OCI-LY3 (cell line): ENCODE measurements around the gene SULT1C2.

Experiments
- H2AFZ ChIP-seq: fragments of 200-600, 300-600 bp; shearing (Covaris generic); 2 replicates; pipeline ENCODE4 v1.6.0; 2014; ENCODE audit warnings: antibody characterized with exemption, low read depth, low read length
- H3K27ac ChIP-seq: fragments of 200-600, 300-600 bp; sonication (generic); 2 replicates; pipeline ENCODE4 v1.5.1; 2014; ENCODE audit warnings: mild to moderate bottlenecking, low read length, moderate library complexity, mixed read lengths
- H3K27me3 ChIP-seq: fragments of 200-600, 300-600 bp; sonication (generic); 2 replicates; pipeline ENCODE4 v1.6.1; 2014; ENCODE audit warnings: low read depth, low read length, mixed read lengths
- H3K36me3 ChIP-seq: fragments of 200-600, 300-600 bp; sonication (generic); replicated peaks from 2 replicates; pipeline ENCODE3; 2014; ENCODE audit warnings: low read depth, low read length, mixed read lengths
- H3K4me1 ChIP-seq: fragments of 300-600, 200-600 bp; sonication (generic); 2 replicates; pipeline ENCODE4 v1.6.1; 2014; ENCODE audit warnings: low read length, mixed read lengths
- H3K4me2 ChIP-seq: fragments of 200-600, 300-600 bp; sonication (generic); 2 replicates; pipeline ENCODE4 v1.6.1; 2014; ENCODE audit warnings: low read length, mixed read lengths
- H3K4me3 ChIP-seq: fragments of 300-600, 200-600 bp; sonication (generic); 2 replicates; pipeline ENCODE4 v1.5.1; 2014; ENCODE audit warnings: antibody characterized with exemption, mild to moderate bottlenecking, low read length, moderate library complexity
- H3K79me2 ChIP-seq: fragments of 300-600, 200-600 bp; shearing (Covaris generic); 2 replicates; pipeline ENCODE4 v1.6.1; 2014; ENCODE audit warnings: mild to moderate bottlenecking, low read length, mixed read lengths
- H3K9ac ChIP-seq: fragments of 300-600, 200-600 bp; shearing (Covaris generic); 2 replicates; pipeline ENCODE4 v1.6.0; 2014; ENCODE audit warnings: mild to moderate bottlenecking, low read length, moderate library complexity
- H3K9me3 ChIP-seq: fragments of 200-600, 300-600 bp; shearing (Covaris generic); 2 replicates; pipeline ENCODE4 v1.6.1; 2014; ENCODE audit warnings: low read length, mixed read lengths; ENCODE audit not compliant: insufficient read depth
- H4K20me1 ChIP-seq: fragments of 200-600, 300-600 bp; sonication (generic); 2 replicates; pipeline ENCODE4 v1.6.1; 2016; ENCODE audit warnings: low read length, mixed read lengths; ENCODE audit not compliant: insufficient read depth
- EZH2phosphoT487 ChIP-seq: fragments of 200-600 bp; shearing (Covaris generic); IDR thresholded peaks from 2 replicates; pipeline ENCODE4 v1.6.1; 2018; ENCODE audit warnings: antibody characterized with exemption, mixed run types, low read depth
- TF ChIP-seq, protein P1 (sequence below): fragments of 200-600, 300-600 bp; sonication (generic); IDR thresholded peaks from 2 replicates; pipeline ENCODE4 v1.5.1; 2014; ENCODE audit warnings: antibody characterized with exemption, low read length, low read depth

The SULT1C2 gene

DNA sequence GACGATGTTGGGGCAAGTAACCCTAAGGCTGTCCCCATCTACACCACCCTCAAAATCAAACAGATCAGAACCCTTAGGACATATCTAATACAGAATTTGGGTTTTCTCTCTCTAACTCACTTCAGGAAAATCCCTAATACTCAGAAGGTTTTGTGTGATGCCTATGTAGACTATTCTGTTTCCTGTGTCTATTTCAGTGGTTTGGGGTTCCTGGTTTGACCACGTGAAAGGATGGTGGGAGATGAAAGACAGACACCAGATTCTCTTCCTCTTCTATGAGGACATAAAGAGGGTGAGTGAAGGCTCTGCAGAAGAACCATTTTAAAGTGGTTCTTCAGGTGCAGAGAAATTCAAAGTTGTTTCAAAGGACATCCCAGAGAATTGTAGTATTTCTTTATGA, 16.3 kb downstream of the SULT1C2 start:
- no peak for TF ChIP-seq EZH2phosphoT487
- TF ChIP-seq, protein P1, sequence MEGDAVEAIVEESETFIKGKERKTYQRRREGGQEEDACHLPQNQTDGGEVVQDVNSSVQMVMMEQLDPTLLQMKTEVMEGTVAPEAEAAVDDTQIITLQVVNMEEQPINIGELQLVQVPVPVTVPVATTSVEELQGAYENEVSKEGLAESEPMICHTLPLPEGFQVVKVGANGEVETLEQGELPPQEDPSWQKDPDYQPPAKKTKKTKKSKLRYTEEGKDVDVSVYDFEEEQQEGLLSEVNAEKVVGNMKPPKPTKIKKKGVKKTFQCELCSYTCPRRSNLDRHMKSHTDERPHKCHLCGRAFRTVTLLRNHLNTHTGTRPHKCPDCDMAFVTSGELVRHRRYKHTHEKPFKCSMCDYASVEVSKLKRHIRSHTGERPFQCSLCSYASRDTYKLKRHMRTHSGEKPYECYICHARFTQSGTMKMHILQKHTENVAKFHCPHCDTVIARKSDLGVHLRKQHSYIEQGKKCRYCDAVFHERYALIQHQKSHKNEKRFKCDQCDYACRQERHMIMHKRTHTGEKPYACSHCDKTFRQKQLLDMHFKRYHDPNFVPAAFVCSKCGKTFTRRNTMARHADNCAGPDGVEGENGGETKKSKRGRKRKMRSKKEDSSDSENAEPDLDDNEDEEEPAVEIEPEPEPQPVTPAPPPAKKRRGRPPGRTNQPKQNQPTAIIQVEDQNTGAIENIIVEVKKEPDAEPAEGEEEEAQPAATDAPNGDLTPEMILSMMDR = no peak
- Histone ChIP-seq H3K79me2 (no peaks in the 10 kb centered on the region), H3K36me3 (no peaks in the 10 kb centered on the region), H3K9ac (no peak overlapping the region), H3K27me3 (no peaks in the 10 kb centered on the region), H4K20me1 (no peaks in the 10 kb centered on the region), H3K4me2 (no peak overlapping the region), H3K4me3 (no peak overlapping the region), H3K4me1 (peaks cover 10% of the 10 kb centered on the region), H3K27ac (no peak overlapping the region), H3K9me3 (no peaks in the 10 kb centered on the region), H2AFZ (no peak overlapping the region)

DNA sequence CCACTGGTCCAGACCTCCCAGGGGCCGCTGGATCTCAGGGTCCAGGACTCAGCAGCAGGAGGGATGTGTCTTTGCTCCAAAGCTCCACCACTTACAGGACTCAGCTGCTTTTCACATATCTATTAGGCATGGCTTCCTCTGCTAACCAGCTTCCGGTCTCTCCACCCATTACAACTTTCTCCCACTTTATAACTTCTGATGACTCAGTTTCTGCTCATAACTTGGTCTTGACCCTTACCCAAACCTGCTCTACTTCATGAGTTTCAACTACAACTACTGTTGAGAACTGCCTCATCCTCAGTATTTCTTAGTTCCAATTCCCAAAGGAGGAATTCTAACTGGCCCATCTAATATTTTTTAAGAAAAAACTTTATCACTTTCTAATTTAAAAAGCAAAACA, 17.2 kb downstream of the SULT1C2 start:
- H3K79me2 ChIP-seq = no peaks in the 10 kb centered on the region
- H3K27ac ChIP-seq = no peak overlapping the region
- TF ChIP-seq, protein P1 = no peak
- no peak for TF ChIP-seq EZH2phosphoT487
- H3K27me3 ChIP-seq = no peaks in the 10 kb centered on the region
- H4K20me1 ChIP-seq = no peaks in the 10 kb centered on the region
- no peak overlapping the region for H3K4me3 ChIP-seq
- H3K9ac ChIP-seq = no peak overlapping the region
- peaks cover 10% of the 10 kb centered on the region for H3K4me1 ChIP-seq
- no peaks in the 10 kb centered on the region for H3K36me3 ChIP-seq
- H3K9me3 ChIP-seq = no peaks in the 10 kb centered on the region
- no peak overlapping the region for H3K4me2 ChIP-seq
- H2AFZ ChIP-seq = no peak overlapping the region

DNA sequence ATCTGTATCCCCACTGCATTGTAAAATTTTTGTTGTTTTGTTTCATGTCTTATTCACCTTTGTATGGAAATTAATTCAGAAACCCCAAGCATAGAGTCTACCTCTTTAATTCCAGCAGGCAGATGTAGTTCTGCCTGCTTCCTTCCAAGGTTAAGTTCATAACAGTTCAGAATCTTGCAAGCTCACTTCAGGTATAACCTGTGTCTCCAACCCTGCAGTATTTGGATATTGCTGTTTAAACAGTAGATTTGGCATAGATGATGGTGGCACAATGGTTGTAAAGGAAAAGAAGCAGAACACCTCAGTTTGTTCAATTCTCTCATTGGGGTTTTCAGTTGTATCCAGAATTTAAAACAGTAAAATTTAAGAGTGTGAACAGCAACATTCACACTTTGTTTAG, 21.2 kb downstream of the SULT1C2 start:
- Histone ChIP-seq H3K36me3 (no peaks in the 10 kb centered on the region), H3K9ac (no peak overlapping the region), H3K4me2 (no peak overlapping the region), H3K9me3 (no peaks in the 10 kb centered on the region), H3K4me3 (no peak overlapping the region), H3K79me2 (no peaks in the 10 kb centered on the region), H3K4me1 (no peaks in the 10 kb centered on the region; the same call in 1 of the 2 replicates), H3K27me3 (no peaks in the 10 kb centered on the region), H3K27ac (no peak overlapping the region), H2AFZ (no peak overlapping the region), H4K20me1 (no peaks in the 10 kb centered on the region)
- TF ChIP-seq, protein P1 = no peak
- TF ChIP-seq EZH2phosphoT487 = no peak

DNA sequence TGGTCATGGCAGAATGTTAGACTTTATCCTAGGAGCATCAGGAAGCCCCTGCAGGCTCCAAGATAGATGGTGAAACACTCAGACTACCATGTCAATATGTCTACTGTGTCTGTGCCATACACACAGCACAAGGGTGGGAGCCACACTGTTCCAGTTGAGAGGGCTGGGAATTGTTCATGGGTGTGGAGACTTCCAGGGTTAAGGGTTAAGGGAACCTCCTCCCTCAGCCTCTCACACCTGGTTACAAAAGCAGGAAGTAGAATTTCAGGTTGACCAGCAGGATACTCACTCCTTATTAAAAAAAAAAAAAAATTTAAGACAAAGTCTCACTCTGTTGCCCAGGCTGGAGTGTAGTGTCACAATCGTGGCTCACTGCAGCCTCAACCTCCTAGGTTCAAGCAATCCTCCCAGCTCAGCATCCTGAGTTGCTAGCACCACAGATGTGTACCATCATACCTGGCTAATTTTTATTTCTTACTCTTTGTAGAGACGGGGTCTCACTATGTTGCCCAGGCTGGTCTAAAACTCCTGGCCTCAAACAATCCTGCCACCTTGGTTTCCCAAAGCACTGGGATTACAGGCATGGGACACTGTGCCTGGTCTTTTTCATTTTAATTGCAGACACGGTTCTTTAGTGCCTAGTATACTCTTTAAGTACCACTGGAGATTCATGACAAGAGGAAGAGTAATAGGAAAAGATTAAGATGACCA, 26.0 kb downstream of the SULT1C2 start:
- Histone ChIP-seq H3K4me2 (no peak overlapping the region), H3K4me1 (no peaks in the 10 kb centered on the region), H3K4me3 (no peak overlapping the region), H3K27me3 (no peaks in the 10 kb centered on the region), H3K9ac (no peak overlapping the region), H3K9me3 (no peaks in the 10 kb centered on the region), H3K27ac (no peak overlapping the region), H2AFZ (no peak overlapping the region), H3K36me3 (no peaks in the 10 kb centered on the region), H4K20me1 (no peaks in the 10 kb centered on the region), H3K79me2 (no peaks in the 10 kb centered on the region)
- TF ChIP-seq EZH2phosphoT487 = no peak
- TF ChIP-seq, protein P1 = no peak
